ENCODE data around the gene THBD. TPM values are rescaled to one million over a fixed set of nuclear protein-coding genes. Genes with fewer than 3 reads are reported as not detected.
"Not testable (repeated sequence)": the region's sequence is repeated elsewhere in the genome, so short reads cannot be mapped to it uniquely, and the experiment has no call there.

Gene THBD
- total RNA-seq, 1 donor from 2014 or later, result 19.2 TPM

- DNase-seq, result no peak
These were observed 14.5 kb downstream of the THBD start, which contains the start of gene SSTR4 for GRCh38 chr20:23034721-23035671. Gene SSTR4 (plus strand): TSS chr20:23035312. CDS start chr20:23035484, 172 bp downstream.

GRCh38 chr20:23033918-23034317 lies 15.6 kb downstream of the THBD start:
- DNase-seq, result no peak

GRCh38 chr20:23032750-23033078 lies 16.8 kb downstream of the THBD start:
- DNase-seq, result no peak

GRCh38 chr20:23032056-23032749 lies 17.3 kb downstream of the THBD start:
- DNase-seq, result no peak

GRCh38 chr20:23031346-23031745 lies 18.1 kb downstream of the THBD start:
- DNase-seq, result no peak

GRCh38 chr20:23029324-23029723 lies 20.1 kb downstream of the THBD start:
- no peak for DNase-seq

GRCh38 chr20:23028392-23028791 lies 21.1 kb downstream of the THBD start:
- no peak for DNase-seq

GRCh38 chr20:23027721-23028120 lies 21.8 kb downstream of the THBD start:
- no peak for DNase-seq

GRCh38 chr20:23025503-23025902 lies 24.0 kb downstream of the THBD start:
- DNase-seq, result not testable (repeated sequence)

GRCh38 chr20:23024701-23025100 lies 24.8 kb downstream of the THBD start:
- no peak for DNase-seq

- DNase-seq, result no peak
These were observed 25.8 kb downstream of the THBD start for GRCh38 chr20:23023621-23024177.

- no peak for DNase-seq
These were observed 26.6 kb downstream of the THBD start for GRCh38 chr20:23022849-23023248.

GRCh38 chr20:23021951-23022350 lies 27.5 kb downstream of the THBD start:
- DNase-seq, result no peak

- DNase-seq, result no peak
These were observed 27.9 kb downstream of the THBD start for GRCh38 chr20:23021541-23021940.

GRCh38 chr20:23020230-23021018 lies 29.0 kb downstream of the THBD start:
- DNase-seq, result no peak

- DNase-seq, result no peak
These were observed 30.1 kb downstream of the THBD start for GRCh38 chr20:23019403-23019802.

- DNase-seq, result no peak
These were observed 30.5 kb downstream of the THBD start for GRCh38 chr20:23018941-23019340.

- DNase-seq, result no peak
These were observed 31.0 kb downstream of the THBD start for GRCh38 chr20:23018432-23018831.

- DNase-seq, result no peak
These were observed 32.0 kb downstream of the THBD start for GRCh38 chr20:23017516-23017915.

- no peak for DNase-seq
These were observed 36.0 kb downstream of the THBD start for GRCh38 chr20:23013429-23013828.

- no peak for DNase-seq
These were observed 38.3 kb downstream of the THBD start for GRCh38 chr20:23011008-23011721.

- DNase-seq, result no peak
These were observed 39.4 kb downstream of the THBD start for GRCh38 chr20:23010096-23010495.
